Panc1 (cell line): Measurements from ENCODE around the gene HORMAD2. TPM values are rescaled to one million over a fixed set of nuclear protein-coding genes. Genes with fewer than 3 reads are reported as not detected.

Source experiments
- ATAC-seq: fragments of 200-7000 bp; cut with Tn5 transposase; 2 replicates; pipeline ENCODE4 v1.9.1; 2020; ENCODE audit warnings: mild to moderate bottlenecking, moderate library complexity
- BruUV-seq: library from RNA; stranded (reverse); fragments of 400-500 nt; replicated peaks from 2 replicates; lab custom pipeline; 2021; lab: Mats Ljungman, UMichigan
- CTCF ChIA-PET: fragments of 300-600 bp; sonication (Branson Sonifier 250); formaldehyde crosslinking; loops from one replicate; lab custom pipeline; 2022; ENCODE audit warnings: antibody characterized with exemption; lab: Charles Lee
- POLR2A ChIA-PET: fragments of 300-600 bp; sonication (Branson Sonifier 250); formaldehyde crosslinking; loops from one replicate; lab custom pipeline; 2022; ENCODE audit warnings: antibody characterized with exemption; lab: Charles Lee
- DNase-seq: peaks from one replicate; pipeline ENCODE4 v3.0.0-alpha.2; 2010; ENCODE audit warnings: low read depth, low spot score
- H3K27ac ChIP-seq: 2 replicates; pipeline ENCODE4 v1.5.1; 2011; ENCODE audit warnings: mild to moderate bottlenecking, low read length, inconsistent platforms
- H3K27me3 ChIP-seq: fragments of 200-500 bp; sonication (Bioruptor generic); 2 replicates; pipeline ENCODE4 v1.6.0; 2014; ENCODE audit warnings: low read length, inconsistent platforms; ENCODE audit not compliant: control insufficient read depth, insufficient read depth
- H3K36me3 ChIP-seq: fragments of 200-500 bp; sonication (Bioruptor generic); 2 replicates; pipeline ENCODE4 v1.5.1; 2014; ENCODE audit warnings: inconsistent platforms, mild to moderate bottlenecking, low read length, moderate library complexity; ENCODE audit not compliant: control insufficient read depth, insufficient read depth
- H3K4me1 ChIP-seq: 2 replicates; pipeline ENCODE4 v1.5.1; 2011; ENCODE audit warnings: inconsistent platforms, mild to moderate bottlenecking, low read length, moderate library complexity; ENCODE audit not compliant: control insufficient read depth, insufficient read depth
- H3K4me3 ChIP-seq, 2 experiments: 2 replicates each; pipeline ENCODE4 v1.5.1; 2011 to 2012; ENCODE audit warnings: low read depth in 2 of 2, low read length in 2 of 2, mild to moderate bottlenecking in 2 of 2, inconsistent platforms in 1 of 2, moderate library complexity in 1 of 2
- H3K9me3 ChIP-seq: fragments of 200-500 bp; sonication (Bioruptor generic); 2 replicates; pipeline ENCODE4 v1.5.1; 2014; ENCODE audit warnings: low read depth, mild to moderate bottlenecking, inconsistent platforms, low read length, moderate library complexity; ENCODE audit not compliant: control insufficient read depth, insufficient read depth
- POLR2AphosphoS5 ChIP-seq: IDR thresholded peaks from 2 replicates; pipeline ENCODE4 v1.6.1; 2012; ENCODE audit warnings: mild to moderate bottlenecking, low read depth, low read length, moderate library complexity
- SIN3A ChIP-seq: IDR thresholded peaks from 2 replicates; pipeline ENCODE4 v1.6.1; 2012; ENCODE audit warnings: low read depth, mild to moderate bottlenecking, low read length, moderate library complexity, borderline replicate concordance; ENCODE audit not compliant: insufficient read depth
- TCF7L2 ChIP-seq: IDR thresholded peaks from 2 replicates; pipeline ENCODE4 v1.6.1; 2011; ENCODE audit warnings: mild to moderate bottlenecking, low read depth, low read length, inconsistent platforms
- in situ Hi-C: cut with HindIII; loops from 2 replicates; pipeline ENCODE4 v1.10.0; 2016; ENCODE audit warnings: low sequenced_read_pairs, low pct_unique_long_range_greater_than_20kb
- intact Hi-C: fragments of 100-400 bp; cut with micrococcal nuclease; formaldehyde crosslinking; loops from one replicate; pipeline ENCODE4 v1.10.0; 2022; ENCODE audit not compliant: unreplicated experiment
- total RNA-seq: library from RNA; stranded (reverse); gene quantifications from one replicate; pipeline ENCODE4 v1.2.1, GENCODE V29; 2021; ENCODE audit not compliant: unreplicated experiment
- TF ChIP-seq, protein P1 (sequence below): fragments of 450-650 bp; IDR thresholded peaks from 2 replicates; pipeline ENCODE4 v1.5.1; 2017; ENCODE audit warnings: mild to moderate bottlenecking
- TF ChIP-seq, protein P2 (sequence below), 2 experiments: IDR thresholded peaks; 2 replicates each; pipeline ENCODE4 v1.6.1; 2011 to 2012; ENCODE audit warnings: low read depth in 2 of 2, control low read depth in 1 of 2, low read length in 1 of 2, mild to moderate bottlenecking in 1 of 2, moderate library complexity in 1 of 2; ENCODE audit not compliant: insufficient read depth in 1 of 2

HORMAD2 gene
- total RNA-seq, 1 experiment from 2014 or later, result not detected

DNA sequence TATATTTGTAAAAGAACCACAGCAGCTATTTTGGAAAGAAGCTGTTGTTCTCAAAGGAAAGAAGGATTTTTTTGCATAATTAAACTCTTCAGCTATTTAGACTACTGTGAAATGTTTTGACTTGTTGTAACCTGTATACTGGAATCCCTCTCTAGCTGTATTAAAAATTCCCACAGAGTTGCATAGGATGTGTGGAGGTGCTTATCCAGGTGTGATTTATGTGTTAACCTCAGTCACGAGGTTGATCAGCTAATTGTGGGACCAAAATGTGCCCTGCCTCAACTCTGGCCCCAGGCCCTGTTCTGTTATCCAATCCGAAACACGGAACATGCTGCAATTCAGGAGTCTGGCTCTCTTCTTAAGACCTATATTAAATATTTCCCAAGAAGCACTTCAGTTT, 96.2 kb downstream of the HORMAD2 start:
- BruUV-seq, result no TSS peak
- peaks cover 5% of the 10 kb centered on the region for H3K4me1 ChIP-seq
- CTCF ChIA-PET, result no interaction called here
- no peak overlapping the region for H3K4me3 ChIP-seq
- H3K36me3 ChIP-seq, result no peaks in the 10 kb centered on the region
- H3K27me3 ChIP-seq, result no peaks in the 10 kb centered on the region
- in situ Hi-C loops, result no loop called here
- no peaks in the 10 kb centered on the region for H3K9me3 ChIP-seq
- no peak for DNase-seq
- POLR2A ChIA-PET, result no interaction called here
- ATAC-seq, result no peak
- peak overlapping the region; percentile 44; the same call in 1 of the 2 replicates for H3K27ac ChIP-seq
- intact Hi-C loops, result no loop called here
- no peak for TF ChIP-seq POLR2AphosphoS5
- TF ChIP-seq SIN3A, result no peak
- TF ChIP-seq, protein P1, sequence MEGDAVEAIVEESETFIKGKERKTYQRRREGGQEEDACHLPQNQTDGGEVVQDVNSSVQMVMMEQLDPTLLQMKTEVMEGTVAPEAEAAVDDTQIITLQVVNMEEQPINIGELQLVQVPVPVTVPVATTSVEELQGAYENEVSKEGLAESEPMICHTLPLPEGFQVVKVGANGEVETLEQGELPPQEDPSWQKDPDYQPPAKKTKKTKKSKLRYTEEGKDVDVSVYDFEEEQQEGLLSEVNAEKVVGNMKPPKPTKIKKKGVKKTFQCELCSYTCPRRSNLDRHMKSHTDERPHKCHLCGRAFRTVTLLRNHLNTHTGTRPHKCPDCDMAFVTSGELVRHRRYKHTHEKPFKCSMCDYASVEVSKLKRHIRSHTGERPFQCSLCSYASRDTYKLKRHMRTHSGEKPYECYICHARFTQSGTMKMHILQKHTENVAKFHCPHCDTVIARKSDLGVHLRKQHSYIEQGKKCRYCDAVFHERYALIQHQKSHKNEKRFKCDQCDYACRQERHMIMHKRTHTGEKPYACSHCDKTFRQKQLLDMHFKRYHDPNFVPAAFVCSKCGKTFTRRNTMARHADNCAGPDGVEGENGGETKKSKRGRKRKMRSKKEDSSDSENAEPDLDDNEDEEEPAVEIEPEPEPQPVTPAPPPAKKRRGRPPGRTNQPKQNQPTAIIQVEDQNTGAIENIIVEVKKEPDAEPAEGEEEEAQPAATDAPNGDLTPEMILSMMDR, result no peak

DNA sequence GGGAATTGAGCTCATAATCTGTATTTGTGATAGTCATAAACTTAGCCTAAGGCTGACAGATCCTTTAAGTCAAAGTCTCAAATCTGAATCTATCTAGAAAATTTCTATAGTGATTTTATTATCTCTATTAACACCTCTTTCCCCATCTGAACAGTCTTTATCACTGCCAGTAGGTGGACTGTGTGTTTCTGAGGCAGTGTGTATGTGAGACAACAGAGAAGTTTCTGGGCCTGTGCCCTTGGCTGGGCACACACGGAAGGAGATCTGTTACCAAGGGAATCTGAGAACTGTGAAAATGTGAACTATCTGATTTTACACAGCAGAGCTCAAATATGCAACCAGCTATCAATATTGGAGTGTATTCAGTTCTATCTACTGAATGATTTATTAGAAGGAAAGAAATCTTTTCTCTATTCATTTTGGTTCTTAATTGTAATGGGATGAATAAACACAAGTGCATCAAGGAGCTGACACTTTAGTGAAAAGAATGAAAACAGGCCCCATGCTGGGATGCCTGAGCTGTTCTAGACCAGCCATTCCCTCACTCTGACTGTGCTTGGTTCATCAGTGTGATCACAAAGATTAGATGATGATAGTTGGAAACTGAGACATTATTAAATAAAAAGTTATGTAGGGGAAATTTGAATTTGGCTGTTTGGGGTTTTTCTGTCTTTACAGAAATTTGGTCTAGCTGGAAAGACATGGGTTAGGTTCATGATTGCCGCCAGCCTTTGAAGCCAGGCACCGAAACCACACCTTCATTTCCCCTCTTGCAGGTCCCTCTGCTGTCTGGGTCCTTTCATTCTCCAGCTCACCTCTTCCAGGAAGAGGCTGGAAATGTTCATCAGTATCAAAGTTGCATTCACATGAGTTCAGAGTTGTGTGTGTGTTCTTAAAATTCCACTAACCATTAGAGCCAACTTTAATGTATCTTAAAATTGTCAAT, 98.2 kb downstream of the HORMAD2 start:
- POLR2A ChIA-PET, result no interaction called here
- in situ Hi-C loops, result no loop called here

More for the DNA sequence above, 98.2 kb downstream of the HORMAD2 start:
- TF ChIP-seq SIN3A (no peak), POLR2AphosphoS5 (no peak), TCF7L2 (no peak)
- TF ChIP-seq, protein P1, result no peak; the same call in 1 of the 2 replicates
- TF ChIP-seq, protein P2, sequence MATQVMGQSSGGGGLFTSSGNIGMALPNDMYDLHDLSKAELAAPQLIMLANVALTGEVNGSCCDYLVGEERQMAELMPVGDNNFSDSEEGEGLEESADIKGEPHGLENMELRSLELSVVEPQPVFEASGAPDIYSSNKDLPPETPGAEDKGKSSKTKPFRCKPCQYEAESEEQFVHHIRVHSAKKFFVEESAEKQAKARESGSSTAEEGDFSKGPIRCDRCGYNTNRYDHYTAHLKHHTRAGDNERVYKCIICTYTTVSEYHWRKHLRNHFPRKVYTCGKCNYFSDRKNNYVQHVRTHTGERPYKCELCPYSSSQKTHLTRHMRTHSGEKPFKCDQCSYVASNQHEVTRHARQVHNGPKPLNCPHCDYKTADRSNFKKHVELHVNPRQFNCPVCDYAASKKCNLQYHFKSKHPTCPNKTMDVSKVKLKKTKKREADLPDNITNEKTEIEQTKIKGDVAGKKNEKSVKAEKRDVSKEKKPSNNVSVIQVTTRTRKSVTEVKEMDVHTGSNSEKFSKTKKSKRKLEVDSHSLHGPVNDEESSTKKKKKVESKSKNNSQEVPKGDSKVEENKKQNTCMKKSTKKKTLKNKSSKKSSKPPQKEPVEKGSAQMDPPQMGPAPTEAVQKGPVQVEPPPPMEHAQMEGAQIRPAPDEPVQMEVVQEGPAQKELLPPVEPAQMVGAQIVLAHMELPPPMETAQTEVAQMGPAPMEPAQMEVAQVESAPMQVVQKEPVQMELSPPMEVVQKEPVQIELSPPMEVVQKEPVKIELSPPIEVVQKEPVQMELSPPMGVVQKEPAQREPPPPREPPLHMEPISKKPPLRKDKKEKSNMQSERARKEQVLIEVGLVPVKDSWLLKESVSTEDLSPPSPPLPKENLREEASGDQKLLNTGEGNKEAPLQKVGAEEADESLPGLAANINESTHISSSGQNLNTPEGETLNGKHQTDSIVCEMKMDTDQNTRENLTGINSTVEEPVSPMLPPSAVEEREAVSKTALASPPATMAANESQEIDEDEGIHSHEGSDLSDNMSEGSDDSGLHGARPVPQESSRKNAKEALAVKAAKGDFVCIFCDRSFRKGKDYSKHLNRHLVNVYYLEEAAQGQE (IDR thresholded peaks at IDR 0.05; ENCODE audit: insufficient read depth in 1 of 2, low read depth in 2 of 2, low read length in 1 of 2), result no peak
- no peaks in the 10 kb centered on the region for H3K36me3 ChIP-seq
- no peak overlapping the region for H3K4me3 ChIP-seq
- intact Hi-C loops, result no loop called here
- no peak for DNase-seq
- no peak for ATAC-seq
- no peaks in the 10 kb centered on the region for H3K27me3 ChIP-seq
- H3K9me3 ChIP-seq, result no peaks in the 10 kb centered on the region
- peak overlapping the region; percentile 64; the same call in 1 of the 2 replicates for H3K27ac ChIP-seq
- CTCF ChIA-PET, result no interaction called here
- peaks cover 19% of the 10 kb centered on the region for H3K4me1 ChIP-seq
- no TSS peak for BruUV-seq
